IMR-90 (cell line): ENCODE data around the gene VASH1. TPM values are rescaled to one million over a fixed set of nuclear protein-coding genes. Genes with fewer than 3 reads are reported as not detected.

ENCODE experiments used
- ATAC-seq: fragments of 200-7000 bp; cut with Tn5 transposase; 2 replicates; pipeline ENCODE4 v1.9.1; 2020; ENCODE audit warnings: low read depth, mild to moderate bottlenecking, moderate library complexity
- BruUV-seq: library from RNA; stranded (reverse); fragments of 400-500 nt; replicated peaks from 2 replicates; lab custom pipeline; 2021; lab: Mats Ljungman, UMichigan
- CTCF ChIA-PET: fragments of 300-600 bp; formaldehyde crosslinking; extraction: SDS; loops from one replicate; lab custom pipeline; 2021; ENCODE audit warnings: antibody characterized with exemption; lab: Yijun Ruan, JAX
- POLR2A ChIA-PET: fragments of 300-600 bp; sonication (Branson Sonifier 250); formaldehyde crosslinking; loops from one replicate; lab custom pipeline; 2022; ENCODE audit warnings: antibody characterized with exemption; ENCODE audit not compliant: unreplicated experiment; lab: Charles Lee
- DNase-seq: peaks from one replicate; pipeline ENCODE4 v3.0.0; 2013
- H2AFZ ChIP-seq: replicated peaks from 2 replicates; pipeline ENCODE3; 2013; ENCODE audit warnings: low read length, mild to moderate bottlenecking; ENCODE audit not compliant: poor library complexity
- H2AK5ac ChIP-seq: 2 replicates; pipeline ENCODE4 v1.6.1; 2013; ENCODE audit warnings: low read depth, low read length, inconsistent platforms
- H2AK9ac ChIP-seq: replicated peaks from 2 replicates; pipeline ENCODE3; 2013; ENCODE audit warnings: mild to moderate bottlenecking, low read depth, low read length, moderate library complexity; ENCODE audit not compliant: poor library complexity
- H2BK120ac ChIP-seq: 2 replicates; pipeline ENCODE4 v1.6.1; 2013; ENCODE audit warnings: low read depth, low read length, inconsistent platforms
- H2BK15ac ChIP-seq: 3 replicates; pipeline ENCODE4 v1.6.1; 2013; ENCODE audit warnings: low read depth, low read length, inconsistent platforms
- H2BK20ac ChIP-seq: 2 replicates; pipeline ENCODE4 v1.6.1; 2013; ENCODE audit warnings: low read depth, mild to moderate bottlenecking, inconsistent platforms, low read length, moderate library complexity
- H2BK5ac ChIP-seq: 2 replicates; pipeline ENCODE4 v1.6.1; 2013; ENCODE audit warnings: mild to moderate bottlenecking, low read depth, low read length, inconsistent platforms; ENCODE audit not compliant: poor library complexity, severe bottlenecking
- H3K14ac ChIP-seq: replicated peaks from 2 replicates; pipeline ENCODE4 v1.6.1; 2013; ENCODE audit warnings: low read depth, low read length, inconsistent platforms
- H3K18ac ChIP-seq: 2 replicates; pipeline ENCODE4 v1.6.1; 2013; ENCODE audit warnings: low read depth, low read length, control low read depth
- H3K23ac ChIP-seq: 2 replicates; pipeline ENCODE4 v1.6.1; 2013; ENCODE audit warnings: low read depth, low read length, inconsistent platforms
- H3K27ac ChIP-seq: 2 replicates; pipeline ENCODE4 v1.5.1; 2013; ENCODE audit warnings: mild to moderate bottlenecking, control low read depth, low read length; ENCODE audit not compliant: insufficient read depth
- H3K27me3 ChIP-seq: 2 replicates; pipeline ENCODE4 v1.6.1; 2013; ENCODE audit warnings: low read length; ENCODE audit not compliant: control insufficient read depth, insufficient read depth
- H3K36me3 ChIP-seq: 2 replicates; pipeline ENCODE4 v1.6.1; 2013; ENCODE audit warnings: low read length, mixed read lengths; ENCODE audit not compliant: control insufficient read depth, insufficient read depth
- H3K4ac ChIP-seq: 2 replicates; pipeline ENCODE4 v1.6.1; 2013; ENCODE audit warnings: low read depth, low read length, inconsistent platforms
- H3K4me1 ChIP-seq: 2 replicates; pipeline ENCODE4 v1.6.1; 2013; ENCODE audit warnings: low read length, mixed read lengths; ENCODE audit not compliant: control insufficient read depth, insufficient read depth
- H3K4me2 ChIP-seq: 2 replicates; pipeline ENCODE4 v1.6.1; 2013; ENCODE audit warnings: low read depth, mild to moderate bottlenecking, control low read depth, low read length, moderate library complexity
- H3K4me3 ChIP-seq: 2 replicates; pipeline ENCODE4 v1.5.1; 2013; ENCODE audit warnings: low read depth, mild to moderate bottlenecking, control low read depth, low read length, moderate library complexity; ENCODE audit not compliant: insufficient read depth
- H3K56ac ChIP-seq: 2 replicates; pipeline ENCODE4 v1.6.1; 2013; ENCODE audit warnings: low read length, inconsistent platforms; ENCODE audit not compliant: insufficient read depth; ENCODE audit errors: extremely low read depth
- H3K79me1 ChIP-seq, 2 experiments: 2 replicates each; pipeline ENCODE4 v1.6.1; 2013; ENCODE audit warnings: low read length in 2 of 2, inconsistent platforms in 1 of 2, low read depth in 1 of 2
- H3K9ac ChIP-seq: 2 replicates; pipeline ENCODE4 v1.6.1; 2013; ENCODE audit warnings: low read depth, low read length, control low read depth
- H3K9me1 ChIP-seq: 2 replicates; pipeline ENCODE4 v1.6.1; 2013; ENCODE audit warnings: low read length, inconsistent platforms; ENCODE audit not compliant: insufficient read depth
- H3K9me3 ChIP-seq: 2 replicates; pipeline ENCODE4 v1.6.1; 2013; ENCODE audit warnings: low read length; ENCODE audit not compliant: control insufficient read depth, insufficient read depth
- H4K20me1 ChIP-seq: 2 replicates; pipeline ENCODE4 v1.6.1; 2013; ENCODE audit warnings: low read length, inconsistent platforms; ENCODE audit not compliant: insufficient read depth
- H4K5ac ChIP-seq: 2 replicates; pipeline ENCODE4 v1.6.1; 2013; ENCODE audit warnings: mild to moderate bottlenecking, low read depth, low read length, control low read depth
- H4K8ac ChIP-seq, 2 experiments: 2 replicates each; pipeline ENCODE4 v1.6.1; 2013; ENCODE audit warnings: low read depth in 2 of 2, low read length in 2 of 2, control low read depth in 1 of 2, inconsistent platforms in 1 of 2
- H4K91ac ChIP-seq: 2 replicates; pipeline ENCODE4 v1.6.1; 2013; ENCODE audit warnings: low read depth, low read length, inconsistent platforms; ENCODE audit not compliant: insufficient read depth
- BHLHE40 ChIP-seq: fragments of 150-350 bp; IDR thresholded peaks from 2 replicates; pipeline ENCODE4 v1.6.1; 2016; ENCODE audit warnings: mild to moderate bottlenecking, low read depth, low read length
- CEBPB ChIP-seq: IDR thresholded peaks from 2 replicates; pipeline ENCODE4 v1.6.1; 2012; ENCODE audit warnings: low read depth, low read length, improper control_type of control experiment
- CHD1 ChIP-seq: IDR thresholded peaks from 2 replicates; pipeline ENCODE4 v1.6.1; 2012; ENCODE audit warnings: low read depth, low read length, improper control_type of control experiment
- CTCF ChIP-seq: conservative IDR thresholded peaks from 2 replicates; pipeline ENCODE4 v1.5.1; 2012; ENCODE audit warnings: mild to moderate bottlenecking, low read depth, low read length, improper control_type of control experiment
- FOS ChIP-seq: fragments of 150-350 bp; IDR thresholded peaks from 2 replicates; pipeline ENCODE4 v1.6.1; 2016; ENCODE audit warnings: low read depth, low read length
- MAFK ChIP-seq: IDR thresholded peaks from 2 replicates; pipeline ENCODE4 v1.6.1; 2012; ENCODE audit warnings: low read depth, low read length, improper control_type of control experiment
- MAZ ChIP-seq: IDR thresholded peaks from 2 replicates; pipeline ENCODE4 v1.6.1; 2012; ENCODE audit warnings: low read depth, mild to moderate bottlenecking, low read length, improper control_type of control experiment, moderate library complexity, borderline replicate concordance
- MXI1 ChIP-seq: IDR thresholded peaks from 2 replicates; pipeline ENCODE4 v1.6.1; 2012; ENCODE audit warnings: low read depth, mild to moderate bottlenecking, low read length, moderate library complexity, borderline replicate concordance
- NFE2L2 ChIP-seq: fragments of 150-350 bp; IDR thresholded peaks from 2 replicates; pipeline ENCODE4 v1.6.1; 2016; ENCODE audit warnings: low read depth, mild to moderate bottlenecking, low read length
- POLR2A ChIP-seq: IDR thresholded peaks from 2 replicates; pipeline ENCODE4 v1.6.1; 2012; ENCODE audit warnings: mild to moderate bottlenecking, low read depth, low read length
- RAD21 ChIP-seq: IDR thresholded peaks from 2 replicates; pipeline ENCODE4 v1.6.1; 2012; ENCODE audit warnings: low read length, improper control_type of control experiment
- RCOR1 ChIP-seq: IDR thresholded peaks from 2 replicates; pipeline ENCODE4 v1.6.1; 2012; ENCODE audit warnings: mild to moderate bottlenecking, low read length, improper control_type of control experiment; ENCODE audit not compliant: insufficient replicate concordance
- RFX5 ChIP-seq: IDR thresholded peaks from 2 replicates; pipeline ENCODE4 v1.8.0; 2012; ENCODE audit warnings: low read depth, mild to moderate bottlenecking, low read length, moderate library complexity
- SMC3 ChIP-seq: fragments of 150-350 bp; IDR thresholded peaks from 2 replicates; pipeline ENCODE4 v1.6.1; 2016; ENCODE audit warnings: low read depth, mild to moderate bottlenecking, antibody characterized with exemption, low read length, moderate library complexity
- USF2 ChIP-seq: fragments of 150-350 bp; IDR thresholded peaks from 2 replicates; pipeline ENCODE4 v1.6.1; 2017; ENCODE audit warnings: mild to moderate bottlenecking, antibody characterized with exemption, low read length, low read depth
- WGBS, 2 experiments: methylation state at CpG; one replicate each; pipeline versions ENCODE4 v1.1.5 to v1.1.7; 2013; ENCODE audit warnings: missing lambda C conversion rate in 2 of 2; ENCODE audit not compliant: insufficient read length in 1 of 2; ENCODE audit errors: extremely low coverage in 2 of 2; 5-methylcytosine and 5-hydroxymethylcytosine counted together
- dilution Hi-C: fragments of 300-500 bp; cut with HindIII; formaldehyde crosslinking; loops from one replicate; pipeline ENCODE4 v1.14.3; 2018; ENCODE audit warnings: low sequenced_read_pairs; ENCODE audit not compliant: unreplicated experiment
- in situ Hi-C: fragments of 300-500 bp; cut with MboI; formaldehyde crosslinking; loops from 3 replicates; pipeline ENCODE4 v1.14.3; 2019; ENCODE audit warnings: low sequenced_read_pairs, inconsistent platforms, mixed read lengths
- intact Hi-C: fragments of 100-400 bp; cut with micrococcal nuclease; formaldehyde crosslinking; loops from 2 replicates; pipeline ENCODE4 v1.10.0; 2022
- polyA plus RNA-seq, 3 experiments: library from polyadenylated mRNA; depleted of rRNA; stranded (reverse); fragments of >200 nt; gene quantifications; 2 replicates each; pipeline ENCODE4 v1.2.3, GENCODE V29; 2012; ENCODE audit warnings: low replicate concordance in 1 of 3
- total RNA-seq: library from RNA; depleted of rRNA; stranded (reverse); fragments of >200 nt; gene quantifications from 2 replicates; pipeline ENCODE4 v1.2.3, GENCODE V29; 2012

VASH1 gene
- total and polyA plus RNA-seq, 2 of the 4 experiments (the other 2 are of a cell fraction), result 2.0 to 9.5 TPM

- Histone ChIP-seq H3K27ac (peak overlapping the region; percentile 9), H2BK15ac (peak overlapping the region; percentile 66; the same call in 1 of the 3 replicates), H3K36me3 (peaks cover 5% of the 10 kb centered on the region; the same call in 1 of the 2 replicates), H3K14ac (peak overlapping the region; percentile 34; the same call in 1 of the 2 replicates), H3K56ac (no peak overlapping the region), H3K9me3 (no peaks in the 10 kb centered on the region), H3K79me1 (no peaks in the 10 kb centered on the region), H3K4ac (peak overlapping the region; percentile 73), H2AFZ (peak overlapping the region; percentile 90), H3K27me3 (no peaks in the 10 kb centered on the region), H2AK9ac (peak overlapping the region; percentile 82), H2BK120ac (peak overlapping the region; percentile 69), H2BK5ac (peak overlapping the region; percentile 60), H3K4me3 (no peak overlapping the region), H4K5ac (peak overlapping the region; percentile 0; the same call in 1 of the 2 replicates), H4K20me1 (no peaks in the 10 kb centered on the region), H3K18ac (peak overlapping the region; percentile 12; the same call in 1 of the 2 replicates), H3K23ac (0 out of 2 replicates have a peak overlapping the region, but pooled peaks have one; percentile 50), H3K9me1 (peaks cover 8% of the 10 kb centered on the region; the same call in 1 of the 2 replicates), H2BK20ac (peak overlapping the region; percentile 46; the same call in 1 of the 2 replicates), H3K9ac (no peak overlapping the region), H3K4me2 (peak overlapping the region; percentile 59), H4K91ac (peak overlapping the region; percentile 57), H2AK5ac (peak overlapping the region; percentile 36; the same call in 1 of the 2 replicates), H3K4me1 (peaks cover 14% of the 10 kb centered on the region), H4K8ac (peak overlapping the region; percentile 46 to 80; a peak in 3 of 4 replicates)
- DNase-seq (peak; percentile 82), ATAC-seq (peak; percentile 92)
- in situ Hi-C loops (no loop called here), dilution Hi-C loops (no loop called here), intact Hi-C loops (no loop called here)
- BruUV-seq, result no TSS peak
- CTCF ChIA-PET, result interaction anchor here (1.2 to 1.4 kb wide), 2 partner anchors 12 to 63 kb away, joined by 3 to 5 read pairs; no protein-coding TSS in a partner anchor
- POLR2A ChIA-PET, result interaction anchor here (0.5 to 0.7 kb wide), 3 partner anchors 20 to 604 kb away, joined by 4 to 9 read pairs (median 9); partner anchors contain the start of gene SAMD15
- 53% methylated on average over 2 of the region's 8 CpGs; no CpG with 5 or more reads in 1 of the 2 experiments for WGBS, 2 experiments
- no peak for TF ChIP-seq RCOR1
- TF ChIP-seq CEBPB, result no peak
- no peak for TF ChIP-seq RFX5
- no peak; the same call in 1 of the 2 replicates for TF ChIP-seq NFE2L2
- peak; percentile 80 for TF ChIP-seq MAZ
- no peak for TF ChIP-seq CHD1
- no peak for TF ChIP-seq USF2
- TF ChIP-seq SMC3, result 0 out of 2 replicates have a peak, but pooled peaks have one; percentile 2
- TF ChIP-seq FOS, result peak; percentile 72
- TF ChIP-seq RAD21, result peak; percentile 14; the same call in 1 of the 2 replicates
- TF ChIP-seq POLR2A, result no peak
- TF ChIP-seq BHLHE40, result no peak
- TF ChIP-seq CTCF, result 0 out of 2 replicates have a peak, but pooled peaks have one; percentile 8
- TF ChIP-seq MAFK, result no peak
- no peak for TF ChIP-seq MXI1
Measured at GRCh38 chr14:76773188-76773885, 12.1 kb downstream of the VASH1 start.
